ENCODE results near the gene MTMR2. TPM values are rescaled to one million over a fixed set of nuclear protein-coding genes. Genes with fewer than 3 reads are reported as not detected.

The MTMR2 gene
- total and polyA plus RNA-seq, 2 experiments from 2014 or later = 22.9 to 36.6 TPM

- H3K36me3 ChIP-seq (replicated peaks; ENCODE audit: insufficient read depth, low read depth) = no peaks in the 10 kb centered on the region
- peak overlapping the region; percentile 1 for H3K4me2 ChIP-seq
- no peaks in the 10 kb centered on the region for H3K9me2 ChIP-seq (replicated peaks; ENCODE audit: insufficient read depth)
- no peak for TF ChIP-seq CTCF (IDR thresholded peaks at IDR 0.05; ENCODE audit: poor library complexity)
- TF ChIP-seq EZH2 (IDR thresholded peaks at IDR 0.05; ENCODE audit: borderline replicate concordance) = no peak
- TF ChIP-seq EZH2phosphoT487 (IDR thresholded peaks at IDR 0.05; ENCODE audit: low read depth, severe bottlenecking, unreplicated experiment) = no peak
- H3K9me3 ChIP-seq (ENCODE audit: low read depth) = no peaks in the 10 kb centered on the region
- no peak overlapping the region for H3K4me3 ChIP-seq
- H3K79me2 ChIP-seq = peaks cover 85% of the 10 kb centered on the region
- DNase-seq (ENCODE audit: low spot score) = no peak
- H3K4me1 ChIP-seq (ENCODE audit: insufficient read depth) = peaks cover 3% of the 10 kb centered on the region
- H4K20me1 ChIP-seq (ENCODE audit: insufficient read depth, poor library complexity, severe bottlenecking) = no peaks in the 10 kb centered on the region
- H2AFZ ChIP-seq = no peak overlapping the region
- H3K27me3 ChIP-seq = no peaks in the 10 kb centered on the region
- H3K27ac ChIP-seq = peak overlapping the region; percentile 66
- 43% methylated on average over 5 of the region's 5 CpGs for WGBS (ENCODE audit: low lambda C conversion rate, missing lambda C conversion rate)
Measured at GRCh38 chr11:95904009-95904650, 19.8 kb downstream of the MTMR2 start.

DNA sequence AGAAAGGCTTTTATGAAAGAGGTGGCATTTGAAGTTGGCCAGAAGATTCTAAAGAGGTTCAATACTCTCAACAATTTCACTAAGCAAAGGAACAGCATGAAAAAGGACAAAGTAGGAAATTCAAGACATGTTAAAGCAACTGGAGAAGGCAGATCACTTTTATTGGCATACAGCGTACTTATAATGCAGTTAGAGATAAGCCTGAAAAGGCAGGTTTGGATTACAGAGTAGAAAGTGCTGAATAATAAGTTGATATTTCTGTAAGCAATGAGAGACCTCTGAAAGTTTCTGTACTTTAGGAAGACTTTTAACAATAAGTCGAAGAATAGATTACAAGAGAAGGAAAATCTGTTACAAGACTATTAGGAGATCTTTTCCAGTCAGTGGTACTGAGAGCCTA is 25.1 kb downstream of the MTMR2 start:
- no peak for TF ChIP-seq EZH2 (IDR thresholded peaks at IDR 0.05; ENCODE audit: borderline replicate concordance)
- no peak for TF ChIP-seq CTCF (IDR thresholded peaks at IDR 0.05; ENCODE audit: poor library complexity)
- no peak for TF ChIP-seq EZH2phosphoT487 (IDR thresholded peaks at IDR 0.05; ENCODE audit: low read depth, severe bottlenecking, unreplicated experiment)
- peaks cover 82% of the 10 kb centered on the region for H3K79me2 ChIP-seq

GRCh38 chr11:95897731-95898130 is 26.2 kb downstream of the MTMR2 start:
- Histone ChIP-seq H3K4me1 (ENCODE audit: insufficient read depth) (peaks cover 14% of the 10 kb centered on the region), H3K4me2 (no peak overlapping the region), H4K20me1 (ENCODE audit: insufficient read depth, poor library complexity, severe bottlenecking) (no peaks in the 10 kb centered on the region), H3K27me3 (no peaks in the 10 kb centered on the region), H3K9me3 (ENCODE audit: low read depth) (no peaks in the 10 kb centered on the region), H3K79me2 (peaks cover 72% of the 10 kb centered on the region), H3K36me3 (replicated peaks; ENCODE audit: insufficient read depth, low read depth) (no peaks in the 10 kb centered on the region), H3K9me2 (replicated peaks; ENCODE audit: insufficient read depth) (no peaks in the 10 kb centered on the region), H3K4me3 (no peak overlapping the region), H3K27ac (no peak overlapping the region), H2AFZ (no peak overlapping the region)
- no peak for DNase-seq (ENCODE audit: low spot score)
- TF ChIP-seq EZH2phosphoT487 (IDR thresholded peaks at IDR 0.05; ENCODE audit: low read depth, severe bottlenecking, unreplicated experiment) (no peak), EZH2 (IDR thresholded peaks at IDR 0.05; ENCODE audit: borderline replicate concordance) (no peak), CTCF (IDR thresholded peaks at IDR 0.05; ENCODE audit: poor library complexity) (no peak)
- 83% methylated on average over 7 of the region's 7 CpGs for WGBS (ENCODE audit: low lambda C conversion rate, missing lambda C conversion rate)

More for the DNA sequence above, 25.1 kb downstream of the MTMR2 start:
- Histone ChIP-seq H3K36me3 (replicated peaks; ENCODE audit: insufficient read depth, low read depth) (no peaks in the 10 kb centered on the region), H3K4me2 (no peak overlapping the region), H2AFZ (no peak overlapping the region), H4K20me1 (ENCODE audit: insufficient read depth, poor library complexity, severe bottlenecking) (no peaks in the 10 kb centered on the region), H3K9me2 (replicated peaks; ENCODE audit: insufficient read depth) (no peaks in the 10 kb centered on the region), H3K9me3 (ENCODE audit: low read depth) (no peaks in the 10 kb centered on the region), H3K27me3 (no peaks in the 10 kb centered on the region), H3K4me3 (no peak overlapping the region), H3K4me1 (ENCODE audit: insufficient read depth) (peaks cover 9% of the 10 kb centered on the region), H3K27ac (no peak overlapping the region)
- WGBS (ENCODE audit: low lambda C conversion rate, missing lambda C conversion rate) = 30% methylated on average over 2 of the region's 2 CpGs
- DNase-seq (ENCODE audit: low spot score) = no peak

All from hepatocyte (in vitro differentiated cells).